HG02885 (cell line): ENCODE results near the gene VPS52.

Experiments
- ATAC-seq: cut with Tn5 transposase; IDR thresholded peaks from one replicate; pipeline ENCODE4 v1.9.1; 2021; ENCODE audit warnings: mild to moderate bottlenecking; ENCODE audit not compliant: unreplicated experiment, poor library complexity

Gene VPS52

GRCh38 chr6:33306356-33306755 is 34.7 kb upstream of the VPS52 start:
- no peak for ATAC-seq

- no peak for ATAC-seq
Measured at GRCh38 chr6:33305052-33305451, 33.4 kb upstream of the VPS52 start.

- ATAC-seq = no peak
Measured at GRCh38 chr6:33304216-33304615, 32.5 kb upstream of the VPS52 start.

GRCh38 chr6:33301877-33302276 is 30.2 kb upstream of the VPS52 start:
- no peak for ATAC-seq

- ATAC-seq = peak; percentile 77
Measured at GRCh38 chr6:33299237-33299944, 27.7 kb upstream of the VPS52 start.

- ATAC-seq = peak; percentile 45
Measured at GRCh38 chr6:33298773-33299236, 27.1 kb upstream of the VPS52 start, which contains the start of gene RGL2. RGL2 (minus strand) TSS chr6:33298942; CDS start chr6:33298610, 332 bp downstream.

GRCh38 chr6:33297956-33298772 is 26.5 kb upstream of the VPS52 start:
- ATAC-seq = no peak

- no peak for ATAC-seq
Measured at GRCh38 chr6:33297406-33297955, 25.8 kb upstream of the VPS52 start.

- ATAC-seq = no peak
Measured at GRCh38 chr6:33296797-33297405, 25.2 kb upstream of the VPS52 start.

GRCh38 chr6:33295621-33296369 is 24.1 kb upstream of the VPS52 start:
- ATAC-seq = no peak

- no peak for ATAC-seq
Measured at GRCh38 chr6:33294086-33294823, 22.6 kb upstream of the VPS52 start.

- ATAC-seq = no peak
Measured at GRCh38 chr6:33292996-33293682, 21.5 kb upstream of the VPS52 start.

GRCh38 chr6:33290459-33290858 is 18.8 kb upstream of the VPS52 start:
- no peak for ATAC-seq

- no peak for ATAC-seq
Measured at GRCh38 chr6:33289784-33290315, 18.2 kb upstream of the VPS52 start.

- ATAC-seq = peak; percentile 87
Measured at GRCh38 chr6:33288921-33289783, 17.5 kb upstream of the VPS52 start, which contains the start of the genes PFDN6 and WDR46. PFDN6 (plus strand) TSS chr6:33289601; CDS start chr6:33289857, 256 bp downstream. WDR46 (minus strand) TSS chr6:33289239; CDS start chr6:33289170, 69 bp downstream.

- no peak for ATAC-seq
Measured at GRCh38 chr6:33288141-33288920, 16.7 kb upstream of the VPS52 start.
